CD4-positive, alpha-beta T cell treated with Interleukin-1 beta for 1 hour (primary cell): Measurements from ENCODE around the gene ZNF488.

Experiments
- DNase-seq, 2 donors: peaks; one replicate each; pipeline ENCODE4 v3.0.0-alpha.2; 2020 to 2022

ZNF488 gene

GRCh38 chr10:47348138-47348651, 35.9 kb downstream of the ZNF488 start, which contains the start of gene RBP3:
RBP3 (plus strand) TSS chr10:47348363; CDS start chr10:47348485, 122 bp downstream.
- DNase-seq: no peak

GRCh38 chr10:47347303-47347675, 36.8 kb downstream of the ZNF488 start:
- no peak for DNase-seq

GRCh38 chr10:47346581-47347302, 37.4 kb downstream of the ZNF488 start:
- DNase-seq: no peak

GRCh38 chr10:47344996-47345870, 38.9 kb downstream of the ZNF488 start:
- DNase-seq: no peak

GRCh38 chr10:47340608-47341170, 43.4 kb downstream of the ZNF488 start:
- peak; percentile 44 to 63 for DNase-seq

- DNase-seq: peak in 1 of 2 donors; percentile 1
Measured at GRCh38 chr10:47339759-47340607, 44.1 kb downstream of the ZNF488 start.

GRCh38 chr10:47339186-47339735, 44.8 kb downstream of the ZNF488 start:
- DNase-seq: no peak

GRCh38 chr10:47337310-47337709, 46.8 kb downstream of the ZNF488 start:
- DNase-seq: no peak

- no peak for DNase-seq
Measured at GRCh38 chr10:47336387-47337134, 47.5 kb downstream of the ZNF488 start.

- no peak for DNase-seq
Measured at GRCh38 chr10:47335906-47336305, 48.2 kb downstream of the ZNF488 start.

GRCh38 chr10:47334466-47335295, 49.4 kb downstream of the ZNF488 start:
- DNase-seq: no peak

- DNase-seq: no peak
Measured at GRCh38 chr10:47333532-47333931, 50.6 kb downstream of the ZNF488 start.

- DNase-seq: no peak
Measured at GRCh38 chr10:47332946-47333345, 51.1 kb downstream of the ZNF488 start.

GRCh38 chr10:47332371-47332770, 51.7 kb downstream of the ZNF488 start:
- DNase-seq: no peak

GRCh38 chr10:47331954-47332353, 52.1 kb downstream of the ZNF488 start:
- no peak for DNase-seq

- DNase-seq: no peak
Measured at GRCh38 chr10:47331491-47331890, 52.6 kb downstream of the ZNF488 start.

GRCh38 chr10:47330804-47331203, 53.3 kb downstream of the ZNF488 start:
- no peak for DNase-seq

GRCh38 chr10:47330366-47330765, 53.7 kb downstream of the ZNF488 start:
- DNase-seq: no peak

GRCh38 chr10:47329855-47330254, 54.2 kb downstream of the ZNF488 start:
- DNase-seq: no peak

GRCh38 chr10:47326927-47327330, 57.2 kb downstream of the ZNF488 start:
- no peak for DNase-seq
